HG03175 (cell line): ENCODE data around the gene DENND1A.

Experiments used
- ATAC-seq: cut with Tn5 transposase; IDR thresholded peaks from one replicate; pipeline ENCODE4 v1.9.1; 2021; ENCODE audit warnings: mild to moderate bottlenecking, moderate library complexity; ENCODE audit not compliant: unreplicated experiment

Gene DENND1A

GRCh38 chr9:123868002-123868401 is 61.9 kb downstream of the DENND1A start:
- ATAC-seq = no peak

- ATAC-seq = no peak
These were observed 62.9 kb downstream of the DENND1A start for GRCh38 chr9:123867034-123867433.

GRCh38 chr9:123866497-123866896 is 63.4 kb downstream of the DENND1A start:
- no peak for ATAC-seq

GRCh38 chr9:123865226-123866000 is 64.5 kb downstream of the DENND1A start:
- ATAC-seq = no peak

- ATAC-seq = no peak
These were observed 65.7 kb downstream of the DENND1A start for GRCh38 chr9:123864251-123864650.

- ATAC-seq = no peak
These were observed 66.6 kb downstream of the DENND1A start for GRCh38 chr9:123863164-123863855.

- no peak for ATAC-seq
These were observed 68.2 kb downstream of the DENND1A start for GRCh38 chr9:123861756-123862120.

- no peak for ATAC-seq
These were observed 68.7 kb downstream of the DENND1A start for GRCh38 chr9:123861086-123861755.

GRCh38 chr9:123860603-123861002 is 69.3 kb downstream of the DENND1A start:
- ATAC-seq = no peak

- no peak for ATAC-seq
These were observed 77.5 kb downstream of the DENND1A start for GRCh38 chr9:123852403-123852802.

- no peak for ATAC-seq
These were observed 78.1 kb downstream of the DENND1A start for GRCh38 chr9:123851851-123852250.

GRCh38 chr9:123848447-123849085 is 81.4 kb downstream of the DENND1A start:
- ATAC-seq = no peak

GRCh38 chr9:123846966-123847365 is 83.0 kb downstream of the DENND1A start:
- ATAC-seq = no peak

- ATAC-seq = no peak
These were observed 86.2 kb downstream of the DENND1A start for GRCh38 chr9:123843703-123844102.

- ATAC-seq = no peak
These were observed 94.1 kb downstream of the DENND1A start for GRCh38 chr9:123835821-123836220.

GRCh38 chr9:123834889-123835562 is 94.9 kb downstream of the DENND1A start:
- ATAC-seq = peak; percentile 68

- ATAC-seq = no peak
These were observed 95.6 kb downstream of the DENND1A start for GRCh38 chr9:123834218-123834888.

GRCh38 chr9:123832858-123833650 is 96.9 kb downstream of the DENND1A start:
- no peak for ATAC-seq

- no peak for ATAC-seq
These were observed 97.8 kb downstream of the DENND1A start for GRCh38 chr9:123832176-123832575.
